K562 (cell line): ENCODE data around the gene CIAO1. TPM values are rescaled to one million over a fixed set of nuclear protein-coding genes. Genes with fewer than 3 reads are reported as not detected.

ENCODE experiments used
- ATAC-seq: fragments of 200-7000 bp; cut with Tn5 transposase; 3 replicates; pipeline ENCODE4 v1.9.1; 2020; ENCODE audit warnings: moderate library complexity
- BruUV-seq: library from RNA; stranded (reverse); fragments of 400-500 nt; replicated peaks from 2 replicates; lab custom pipeline; 2021; lab: Mats Ljungman, UMichigan
- CTCF ChIA-PET: fragments of 300-600 bp; formaldehyde crosslinking; extraction: SDS; loops from one replicate; lab custom pipeline; 2021; ENCODE audit warnings: low intra/inter-chr PET ratio; lab: Yijun Ruan, JAX
- POLR2A ChIA-PET: fragments of 300-600, 350-650 bp; sonication (Branson Sonifier 250); formaldehyde crosslinking; extraction: SDS; loops from one replicate; lab custom pipeline; 2021; ENCODE audit warnings: antibody characterized with exemption, inconsistent platforms; lab: Yijun Ruan, JAX
- DNase-seq, 4 experiments: peaks; one replicate each; pipeline versions ENCODE4 v3.0.0 to v3.0.0-alpha.2; 2011 to 2018; ENCODE audit warnings: low spot score in 3 of 4, mixed read lengths in 3 of 4; ENCODE audit errors: extremely low read depth in 1 of 4
- FAIRE-seq: peaks from 2 replicates; lab custom pipeline; 2011; peaks lifted over from hg19 to GRCh38; lab: Jason Lieb, UNC
- H2AFZ ChIP-seq: 2 replicates; pipeline ENCODE4 v1.6.0; 2011; ENCODE audit warnings: low read depth, low read length, control low read depth, inconsistent platforms
- H3K27ac ChIP-seq: fragments of 200-600 bp; 3 replicates; pipeline ENCODE4 v1.8.0; 2011; ENCODE audit warnings: low read depth, mild to moderate bottlenecking, control low read depth, inconsistent platforms, low read length, moderate library complexity, mixed read lengths; ENCODE audit errors: extremely low read depth
- H3K27me3 ChIP-seq, 2 experiments: fragments of 300-600 bp in 1 of 2; 2 replicates in 1 of 2; 3 replicates in 1 of 2; pipeline versions ENCODE4 v1.6.0 to v1.8.0; 2011; ENCODE audit warnings: inconsistent platforms in 2 of 2, low read length in 2 of 2, mild to moderate bottlenecking in 1 of 2, mixed read lengths in 1 of 2, moderate library complexity in 1 of 2; ENCODE audit not compliant: control insufficient read depth in 2 of 2, insufficient read depth in 2 of 2
- H3K36me3 ChIP-seq: fragments of 300-600 bp; 3 replicates; pipeline ENCODE4 v1.8.0; 2011; ENCODE audit warnings: mild to moderate bottlenecking, low read length, inconsistent platforms; ENCODE audit not compliant: control insufficient read depth, insufficient read depth
- H3K4me1 ChIP-seq, 2 experiments: fragments of 200-600 bp in 1 of 2; replicated peaks in 1 of 2; 2 replicates in 1 of 2; 3 replicates in 1 of 2; pipeline versions ENCODE4 v1.5.1 to v1.8.0; 2011; ENCODE audit warnings: inconsistent platforms in 2 of 2, low read length in 2 of 2, mild to moderate bottlenecking in 1 of 2, mixed read lengths in 1 of 2, moderate library complexity in 1 of 2; ENCODE audit not compliant: control insufficient read depth in 2 of 2, insufficient read depth in 2 of 2
- H3K4me2 ChIP-seq: 2 replicates; pipeline ENCODE4 v1.6.1; 2011; ENCODE audit warnings: low read length, control low read depth, inconsistent platforms, mixed read lengths; ENCODE audit not compliant: insufficient read depth
- H3K4me3 ChIP-seq: fragments of 200-600 bp; sonication (generic), shearing (Covaris generic); 2 replicates; pipeline ENCODE4 v1.5.1; 2016; ENCODE audit warnings: control low read depth, inconsistent platforms
- H3K79me2 ChIP-seq: fragments of 200-600 bp; 3 replicates; pipeline ENCODE4 v1.8.0; 2011; ENCODE audit warnings: low read length, inconsistent platforms; ENCODE audit not compliant: control insufficient read depth, insufficient read depth
- H3K9ac ChIP-seq, 2 experiments: 2 replicates each; pipeline versions ENCODE4 v1.6.0 to v1.6.1; 2011; ENCODE audit warnings: low read depth in 2 of 2, low read length in 2 of 2, control low read depth in 1 of 2, inconsistent platforms in 1 of 2, mild to moderate bottlenecking in 1 of 2, mixed read lengths in 1 of 2; ENCODE audit not compliant: insufficient read depth in 1 of 2
- H3K9me1 ChIP-seq: one replicate; pipeline ENCODE4 v1.6.0; 2011; ENCODE audit warnings: inconsistent platforms, mild to moderate bottlenecking, low read length, moderate library complexity; ENCODE audit not compliant: control insufficient read depth, insufficient read depth
- H3K9me3 ChIP-seq: replicated peaks from 2 replicates; pipeline ENCODE4 v1.5.1; 2011; ENCODE audit warnings: low read depth, low read length, inconsistent platforms; ENCODE audit not compliant: control insufficient read depth, insufficient read depth
- H4K20me1 ChIP-seq: replicated peaks from 2 replicates; pipeline ENCODE4 v1.6.1; 2011; ENCODE audit warnings: low read length, inconsistent platforms, mixed read lengths; ENCODE audit not compliant: control insufficient read depth, insufficient read depth
- ELF2 ChIP-seq: fragments of 250-450 bp; sonication (Bioruptor Pico); IDR thresholded peaks from 2 replicates; pipeline ENCODE4 v1.5.0; 2021; ENCODE audit warnings: mild to moderate bottlenecking
- EWSR1 ChIP-seq: fragments of 450-650 bp; IDR thresholded peaks from 2 replicates; pipeline ENCODE4 v1.6.1; 2018; ENCODE audit warnings: borderline replicate concordance, mild to moderate bottlenecking, low read depth, moderate library complexity; ENCODE audit not compliant: partially characterized antibody
- MBD1 ChIP-seq: fragments of 250-450 bp; sonication (Bioruptor Pico); IDR thresholded peaks from 2 replicates; pipeline ENCODE4 v1.8.0; 2022; ENCODE audit warnings: inconsistent platforms
- PATZ1 ChIP-seq: fragments of 250-450 bp; sonication (Bioruptor Pico); IDR thresholded peaks from 2 replicates; pipeline ENCODE4 v1.5.0; 2020; ENCODE audit warnings: mild to moderate bottlenecking, borderline replicate concordance
- SFPQ ChIP-seq: fragments of 200-400 bp; formaldehyde crosslinking; IDR thresholded peaks from 2 replicates; pipeline ENCODE4 v1.6.1; 2017; ENCODE audit warnings: mild to moderate bottlenecking, low read depth, low read length, moderate library complexity
- THAP7 ChIP-seq: fragments of 250-450 bp; sonication (Bioruptor Pico); IDR thresholded peaks from 2 replicates; pipeline ENCODE4 v1.5.0; 2021
- TSHZ1 ChIP-seq: fragments of 250-450 bp; sonication (Bioruptor Pico); IDR thresholded peaks from 2 replicates; pipeline ENCODE4 v1.4.0; 2020; ENCODE audit warnings: mild to moderate bottlenecking, moderate library complexity
- WGBS: fragments of 100-300 bp; shearing (Covaris generic); methylation state at CpG from one replicate; pipeline ENCODE4 v1.1.6; 2016; ENCODE audit warnings: low coverage, mixed read lengths; ENCODE audit not compliant: insufficient coverage; ENCODE audit errors: missing lambda C conversion rate; 5-methylcytosine and 5-hydroxymethylcytosine counted together
- in situ Hi-C: fragments of 300-500 bp; cut with MboI; formaldehyde crosslinking; loops from 4 replicates; pipeline ENCODE4 v1.15.0; 2018; ENCODE audit warnings: inconsistent platforms, mixed read lengths
- intact Hi-C: fragments of 100-400 bp; cut with micrococcal nuclease; formaldehyde crosslinking; loops from 2 replicates; pipeline ENCODE4 v1.14.2; 2022
- polyA plus RNA-seq, 8 experiments: library from polyadenylated mRNA; depleted of rRNA in 4 of 8; stranded (reverse) in 5 of 8; unstranded in 3 of 8; fragments of >200 nt; fragmentation: Nextera tagmentation in 2 of 8; fragmentation: Illumina TruSeq in 1 of 8; extraction: Ambion mirVana in 2 of 8; extraction: Trizol in 1 of 8; gene quantifications; 2 replicates each; pipeline versions ENCODE4 v1.2.1 to v1.2.3, GENCODE V29; 2011 to 2014; ENCODE audit warnings: inconsistent platforms in 1 of 8, missing spikeins in 1 of 8
- total RNA-seq, 7 experiments: library from RNA; depleted of rRNA in 6 of 7; stranded (reverse); fragments of >200 nt in 6 of 7; fragmentation: Illumina TruSeq in 2 of 7; extraction: Trizol in 2 of 7; gene quantifications; 2 replicates each; pipeline versions ENCODE4 v1.2.1 to v1.2.3, GENCODE V29; 2011 to 2021; ENCODE audit warnings: low replicate concordance in 1 of 7

Gene CIAO1
- total and polyA plus RNA-seq, 9 of the 15 experiments (the other 6 are each of a cell fraction or from before 2014, with no cell fraction given), result 11.4 to 156 (median 92.8) TPM

GRCh38 chr2:96261328-96262003 lies 4.6 kb upstream of the CIAO1 start (continued):
- TF ChIP-seq SFPQ, result no peak

- Histone ChIP-seq H2AFZ (no peak overlapping the region), H3K4me2 (no peak overlapping the region), H3K9me3 (no peaks in the 10 kb centered on the region), H3K9me1 (peaks cover 4% of the 10 kb centered on the region), H3K27ac (no peak overlapping the region), H3K9ac (no peak overlapping the region), H4K20me1 (0 out of 2 replicates have a peak, but pooled peaks cover 16% of the 10 kb centered on the region), H3K4me1 (peaks cover 33 to 37% of the 10 kb centered on the region in 2 experiments), H3K27me3 (no peaks in the 10 kb centered on the region), H3K36me3 (peaks cover 47% of the 10 kb centered on the region), H3K4me3 (no peak overlapping the region), H3K79me2 (peaks cover 53% of the 10 kb centered on the region)
- ATAC-seq, result no peak
- ChIA-PET CTCF (no interaction called here), POLR2A (interaction anchor here (0.6 to 1.7 kb wide), 3 partner anchors 13 to 240 kb away, joined by 3 to 6 read pairs (median 3); no protein-coding TSS in a partner anchor)
- in situ Hi-C loops, result no loop called here
- FAIRE-seq, result no peak
- WGBS, result 66% methylated on average over 2 of the region's 2 CpGs
- no TSS peak for BruUV-seq
- DNase-seq, result no peak
- intact Hi-C loops, result loop anchor here (10.0 kb wide), 1 partner anchor 242 kb away; the partner anchor contains the start of gene NEURL3
- no peak for TF ChIP-seq TSHZ1
- TF ChIP-seq PATZ1 (CRISPR knock-in tag), result no peak
- TF ChIP-seq ELF2, result no peak
- TF ChIP-seq MBD1 (CRISPR knock-in tag), result no peak
- no peak for TF ChIP-seq THAP7 (CRISPR knock-in tag)
- TF ChIP-seq EWSR1, result no peak
Observed at GRCh38 chr2:96262306-96262705, 3.7 kb upstream of the CIAO1 start.
